Bronchial epithelial cell (primary cell): Measurements from ENCODE around the gene ANKRD11. TPM values are rescaled to one million over a fixed set of nuclear protein-coding genes. Genes with fewer than 3 reads are reported as not detected.
"Not testable (repeated sequence)": the region's sequence is repeated elsewhere in the genome, so short reads cannot be mapped to it uniquely, and the experiment has no call there.

Experiments
- DNase-seq: peaks from one replicate; pipeline ENCODE4 v3.0.0-alpha.2; 2010; ENCODE audit warnings: low read depth
- FAIRE-seq: peaks from 2 replicates; lab custom pipeline; 2011; peaks lifted over from hg19 to GRCh38; lab: Jason Lieb, UNC
- H3K27me3 ChIP-seq: 2 replicates; pipeline ENCODE4 v1.5.1; 2011; ENCODE audit warnings: low read length; ENCODE audit not compliant: control insufficient read depth, insufficient read depth
- H3K36me3 ChIP-seq: 2 replicates; pipeline ENCODE4 v1.5.1; 2011; ENCODE audit warnings: low read length; ENCODE audit not compliant: control insufficient read depth, insufficient read depth
- H3K4me3 ChIP-seq: 2 replicates; pipeline ENCODE4 v1.5.1; 2011; ENCODE audit warnings: mild to moderate bottlenecking, low read depth, low read length, control low read depth
- total RNA-seq: library from RNA; depleted of rRNA; stranded (reverse); fragments of >200 nt; gene quantifications from 2 replicates; pipeline ENCODE4 v1.2.1, GENCODE V29; 2014
- TF ChIP-seq, protein P1 (sequence below): IDR thresholded peaks from 2 replicates; pipeline ENCODE4 v1.5.1; 2011; ENCODE audit warnings: mild to moderate bottlenecking, moderate library complexity, low read length, control low read depth, inconsistent platforms; ENCODE audit not compliant: insufficient read depth, severe bottlenecking

ANKRD11 gene
- total RNA-seq, 1 donor from 2014 or later = 64.5 TPM

DNA sequence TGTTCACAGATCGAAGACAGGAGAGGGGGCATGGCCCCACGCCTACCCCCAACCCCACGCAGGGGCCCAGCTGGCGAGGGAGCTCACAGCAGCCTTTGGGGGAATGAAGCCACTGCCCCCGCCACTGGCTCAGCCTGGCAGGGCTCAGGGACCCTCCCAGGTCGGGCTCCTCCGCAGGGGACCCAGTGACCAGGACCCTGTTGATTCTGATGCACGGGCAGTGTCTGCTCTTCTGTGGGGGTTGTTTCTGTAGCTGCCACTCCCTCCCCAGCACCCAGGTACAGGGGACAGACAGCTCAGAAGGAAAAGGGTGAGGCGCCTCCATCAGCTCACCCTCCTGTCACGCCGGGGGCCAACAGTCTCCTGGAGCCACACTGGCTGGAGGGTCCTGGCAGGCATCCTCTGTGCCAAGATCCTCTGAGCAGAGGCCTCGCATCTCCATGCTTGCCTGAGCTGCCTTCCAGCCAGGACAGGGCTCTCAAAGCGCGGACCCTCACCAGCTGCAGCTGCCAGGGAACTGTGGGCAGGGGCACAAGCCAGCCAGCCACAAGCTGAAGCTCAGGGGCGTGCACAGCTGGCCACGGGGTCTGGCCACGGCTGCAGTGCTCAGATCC, 223.7 kb downstream of the ANKRD11 start:
- no peak overlapping the region for H3K4me3 ChIP-seq
- H3K36me3 ChIP-seq = peaks cover 24% of the 10 kb centered on the region
- H3K27me3 ChIP-seq = no peaks in the 10 kb centered on the region
- no peak for FAIRE-seq
- no peak for DNase-seq
- TF ChIP-seq, protein P1, sequence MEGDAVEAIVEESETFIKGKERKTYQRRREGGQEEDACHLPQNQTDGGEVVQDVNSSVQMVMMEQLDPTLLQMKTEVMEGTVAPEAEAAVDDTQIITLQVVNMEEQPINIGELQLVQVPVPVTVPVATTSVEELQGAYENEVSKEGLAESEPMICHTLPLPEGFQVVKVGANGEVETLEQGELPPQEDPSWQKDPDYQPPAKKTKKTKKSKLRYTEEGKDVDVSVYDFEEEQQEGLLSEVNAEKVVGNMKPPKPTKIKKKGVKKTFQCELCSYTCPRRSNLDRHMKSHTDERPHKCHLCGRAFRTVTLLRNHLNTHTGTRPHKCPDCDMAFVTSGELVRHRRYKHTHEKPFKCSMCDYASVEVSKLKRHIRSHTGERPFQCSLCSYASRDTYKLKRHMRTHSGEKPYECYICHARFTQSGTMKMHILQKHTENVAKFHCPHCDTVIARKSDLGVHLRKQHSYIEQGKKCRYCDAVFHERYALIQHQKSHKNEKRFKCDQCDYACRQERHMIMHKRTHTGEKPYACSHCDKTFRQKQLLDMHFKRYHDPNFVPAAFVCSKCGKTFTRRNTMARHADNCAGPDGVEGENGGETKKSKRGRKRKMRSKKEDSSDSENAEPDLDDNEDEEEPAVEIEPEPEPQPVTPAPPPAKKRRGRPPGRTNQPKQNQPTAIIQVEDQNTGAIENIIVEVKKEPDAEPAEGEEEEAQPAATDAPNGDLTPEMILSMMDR = no peak

DNA sequence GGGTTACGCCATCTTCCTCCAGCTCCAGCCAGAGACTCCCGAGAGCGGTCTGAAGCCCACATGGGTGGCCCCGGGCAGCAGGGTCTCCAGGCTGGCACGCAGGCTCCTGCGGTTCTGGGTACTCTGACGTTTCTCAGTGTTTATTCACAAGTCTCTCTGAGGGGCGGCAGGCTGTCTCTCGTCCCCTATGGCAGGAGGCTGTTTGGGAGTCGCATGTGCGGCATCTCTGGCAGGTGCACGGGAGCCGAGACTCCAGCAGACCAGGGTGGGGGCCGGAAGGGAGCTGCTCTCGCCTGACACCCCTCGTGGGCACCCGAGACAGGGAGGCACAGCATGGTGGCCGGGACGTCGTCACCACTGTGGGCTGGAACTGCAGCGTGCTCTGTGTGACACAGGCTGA, 224.7 kb downstream of the ANKRD11 start:
- FAIRE-seq (no peak), DNase-seq (no peak)
- H3K36me3 ChIP-seq = peaks cover 15% of the 10 kb centered on the region
- TF ChIP-seq, protein P1 = no peak
- no peaks in the 10 kb centered on the region for H3K27me3 ChIP-seq
- H3K4me3 ChIP-seq = no peak overlapping the region

DNA sequence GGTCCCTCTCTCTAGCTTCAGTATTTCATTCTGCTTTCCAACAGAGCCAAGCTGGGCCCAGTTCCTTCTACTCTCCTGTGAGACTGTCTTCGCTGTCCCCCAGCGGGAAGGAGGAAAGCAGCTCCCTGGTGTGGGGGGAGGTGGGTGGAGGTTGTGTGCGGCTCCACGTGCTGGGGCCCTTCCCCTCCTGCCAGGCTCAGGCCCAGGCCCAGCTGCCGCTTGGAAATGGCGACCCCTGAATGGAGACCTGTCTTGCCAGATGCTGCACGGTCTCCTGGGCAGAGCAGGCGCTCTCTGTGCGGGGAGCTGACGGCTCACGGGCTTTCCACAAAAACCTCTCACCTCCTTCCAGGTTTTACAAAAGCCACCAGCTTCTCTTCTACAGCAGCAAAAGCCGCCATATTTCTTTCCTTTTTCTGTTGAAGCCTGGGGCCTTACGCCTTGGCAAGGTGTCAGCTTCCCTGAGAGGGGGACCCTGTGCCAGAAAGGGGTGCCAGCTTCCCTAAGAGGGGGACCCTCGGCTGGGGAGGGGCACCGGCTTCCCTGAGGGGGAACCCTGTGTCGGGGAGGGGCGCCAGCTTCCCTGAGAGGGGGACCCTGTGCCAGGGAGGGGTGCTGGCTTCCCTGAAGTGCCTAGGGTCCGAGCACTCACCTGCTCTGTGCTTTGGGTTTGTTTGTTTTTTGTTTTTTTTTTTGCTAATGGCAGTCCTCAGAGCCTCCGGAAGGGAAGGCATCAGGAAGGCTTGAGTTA, 225.4 kb downstream of the ANKRD11 start:
- Histone ChIP-seq H3K4me3 (no peak overlapping the region), H3K27me3 (no peaks in the 10 kb centered on the region), H3K36me3 (peaks cover 8% of the 10 kb centered on the region)
- FAIRE-seq (peak; percentile 32), DNase-seq (no peak)
- TF ChIP-seq, protein P1 = no peak

DNA sequence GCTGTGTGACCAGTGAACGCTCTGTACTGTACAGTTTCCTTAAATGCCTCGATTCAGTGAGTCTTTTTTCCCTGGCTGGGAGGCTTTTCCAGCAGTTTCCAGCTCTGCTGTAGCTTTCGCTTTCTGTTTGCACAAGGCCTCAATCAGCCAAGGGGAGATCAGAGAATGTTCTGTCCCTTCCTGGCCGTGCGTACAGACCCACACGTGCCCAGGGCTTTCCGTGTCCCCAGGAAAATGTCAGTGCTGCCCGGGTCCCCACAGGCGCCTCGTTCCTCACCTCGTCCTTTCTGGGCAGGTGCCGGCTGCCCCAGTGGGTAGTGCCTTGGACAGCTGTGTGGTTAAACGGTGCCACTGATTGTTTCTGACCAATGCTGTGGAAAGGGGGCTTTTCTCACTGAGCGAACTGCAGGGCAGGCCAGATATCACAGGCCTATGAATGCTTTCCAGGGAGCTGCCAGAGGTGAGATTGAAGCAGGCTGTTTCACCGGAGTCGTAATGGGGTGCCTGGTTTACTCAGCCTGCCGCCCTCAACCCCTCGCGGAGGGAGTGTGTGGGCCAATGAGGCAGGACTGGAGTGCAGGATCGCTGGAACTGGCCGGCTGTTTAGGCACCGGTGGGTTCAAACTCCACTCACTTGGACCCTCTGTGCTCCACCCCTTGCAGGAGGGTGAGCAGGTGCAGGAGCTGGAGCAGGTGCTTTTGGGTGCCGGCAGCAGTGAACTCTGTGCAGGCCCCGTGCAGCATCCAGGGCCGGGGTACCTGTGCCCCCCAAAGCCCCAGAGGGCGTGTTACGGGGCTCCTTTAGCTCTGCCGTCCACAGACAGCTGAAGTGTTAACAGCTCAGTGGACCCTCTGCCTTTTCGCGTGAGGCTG, 228.4 kb downstream of the ANKRD11 start:
- Histone ChIP-seq H3K27me3 (no peaks in the 10 kb centered on the region), H3K36me3 (peaks cover 4% of the 10 kb centered on the region), H3K4me3 (no peak overlapping the region)
- DNase-seq = no peak
- peak; percentile 13 for FAIRE-seq
- TF ChIP-seq, protein P1 = no peak

DNA sequence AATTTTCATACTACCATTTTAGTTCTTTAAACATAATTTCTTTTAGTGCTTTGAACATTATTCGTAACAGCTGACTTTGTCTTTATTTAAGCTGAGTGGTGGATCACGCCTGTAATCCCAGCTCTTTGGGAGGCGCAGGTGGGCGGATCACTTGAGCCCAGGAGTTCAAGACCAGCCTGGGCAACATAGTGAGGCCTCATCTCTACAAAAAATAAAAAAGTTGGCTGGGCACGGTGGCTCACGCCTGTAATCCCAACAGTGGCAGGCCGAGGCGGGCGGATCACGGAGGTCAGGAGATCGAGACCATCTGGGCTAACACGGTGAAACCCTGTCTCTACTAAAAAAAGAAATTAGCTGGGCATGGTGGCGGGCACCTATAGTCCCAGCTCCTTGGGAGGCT, 230.5 kb downstream of the ANKRD11 start:
- DNase-seq, H3K27me3 ChIP-seq, H3K36me3 ChIP-seq, H3K4me3 ChIP-seq, FAIRE-seq: not testable (repeated sequence)
